Lower leg skin (tissue), 3 donors: ENCODE results near the gene RAB7A.

ENCODE experiments used
- POLR2A ChIP-seq, 2 donors: fragments of 450-650 bp; IDR thresholded peaks; one replicate each; pipeline ENCODE4 v1.6.1; 2016 to 2017; ENCODE audit warnings: antibody characterized with exemption in 2 of 2, mild to moderate bottlenecking in 1 of 2, moderate library complexity in 1 of 2
- TF ChIP-seq, protein P1 (sequence below), 3 donors: fragments of 450-650 bp; IDR thresholded peaks; one replicate each; pipeline ENCODE4 v1.5.1; 2016; ENCODE audit warnings: antibody characterized with exemption in 3 of 3, mild to moderate bottlenecking in 3 of 3, moderate library complexity in 2 of 3

DNA sequence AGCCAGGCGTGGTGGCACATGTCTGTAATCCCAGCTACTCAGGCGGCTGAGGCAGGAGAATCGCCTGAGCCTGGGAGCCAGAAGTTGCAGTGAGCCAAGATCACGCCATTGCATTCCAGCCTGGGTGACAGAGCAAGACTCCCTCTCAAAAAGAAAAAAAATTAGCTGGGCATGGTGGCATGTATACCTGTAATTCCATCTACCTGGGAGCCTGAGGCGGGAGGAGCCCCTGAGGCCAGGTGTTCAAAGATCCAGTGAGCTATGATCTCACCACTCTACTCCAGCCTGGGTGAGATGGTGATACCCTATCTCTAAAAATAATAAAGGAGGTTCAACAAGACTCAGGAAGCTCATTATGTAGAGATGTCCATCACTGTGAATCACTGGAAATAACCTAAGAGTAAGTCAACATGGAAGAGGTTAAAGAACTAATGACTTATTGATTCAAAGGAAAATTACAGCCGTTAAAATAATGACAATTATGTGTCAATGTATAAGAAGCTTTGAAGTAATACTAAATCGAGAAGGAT, 19.8 kb upstream of the RAB7A start:
- TF ChIP-seq, protein P1, sequence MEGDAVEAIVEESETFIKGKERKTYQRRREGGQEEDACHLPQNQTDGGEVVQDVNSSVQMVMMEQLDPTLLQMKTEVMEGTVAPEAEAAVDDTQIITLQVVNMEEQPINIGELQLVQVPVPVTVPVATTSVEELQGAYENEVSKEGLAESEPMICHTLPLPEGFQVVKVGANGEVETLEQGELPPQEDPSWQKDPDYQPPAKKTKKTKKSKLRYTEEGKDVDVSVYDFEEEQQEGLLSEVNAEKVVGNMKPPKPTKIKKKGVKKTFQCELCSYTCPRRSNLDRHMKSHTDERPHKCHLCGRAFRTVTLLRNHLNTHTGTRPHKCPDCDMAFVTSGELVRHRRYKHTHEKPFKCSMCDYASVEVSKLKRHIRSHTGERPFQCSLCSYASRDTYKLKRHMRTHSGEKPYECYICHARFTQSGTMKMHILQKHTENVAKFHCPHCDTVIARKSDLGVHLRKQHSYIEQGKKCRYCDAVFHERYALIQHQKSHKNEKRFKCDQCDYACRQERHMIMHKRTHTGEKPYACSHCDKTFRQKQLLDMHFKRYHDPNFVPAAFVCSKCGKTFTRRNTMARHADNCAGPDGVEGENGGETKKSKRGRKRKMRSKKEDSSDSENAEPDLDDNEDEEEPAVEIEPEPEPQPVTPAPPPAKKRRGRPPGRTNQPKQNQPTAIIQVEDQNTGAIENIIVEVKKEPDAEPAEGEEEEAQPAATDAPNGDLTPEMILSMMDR (IDR thresholded peaks at IDR 0.05), result no peak
- TF ChIP-seq POLR2A (IDR thresholded peaks at IDR 0.05), result no peak
